ENCODE measurements around the gene MYOZ3. TPM values are rescaled to one million over a fixed set of nuclear protein-coding genes. Genes with fewer than 3 reads are reported as not detected.

MYOZ3 gene
- total and polyA plus RNA-seq, 2 donors (not counting 1 experiment from before 2014, with no cell fraction given): 0.04 TPM; not detected in 1

DNA sequence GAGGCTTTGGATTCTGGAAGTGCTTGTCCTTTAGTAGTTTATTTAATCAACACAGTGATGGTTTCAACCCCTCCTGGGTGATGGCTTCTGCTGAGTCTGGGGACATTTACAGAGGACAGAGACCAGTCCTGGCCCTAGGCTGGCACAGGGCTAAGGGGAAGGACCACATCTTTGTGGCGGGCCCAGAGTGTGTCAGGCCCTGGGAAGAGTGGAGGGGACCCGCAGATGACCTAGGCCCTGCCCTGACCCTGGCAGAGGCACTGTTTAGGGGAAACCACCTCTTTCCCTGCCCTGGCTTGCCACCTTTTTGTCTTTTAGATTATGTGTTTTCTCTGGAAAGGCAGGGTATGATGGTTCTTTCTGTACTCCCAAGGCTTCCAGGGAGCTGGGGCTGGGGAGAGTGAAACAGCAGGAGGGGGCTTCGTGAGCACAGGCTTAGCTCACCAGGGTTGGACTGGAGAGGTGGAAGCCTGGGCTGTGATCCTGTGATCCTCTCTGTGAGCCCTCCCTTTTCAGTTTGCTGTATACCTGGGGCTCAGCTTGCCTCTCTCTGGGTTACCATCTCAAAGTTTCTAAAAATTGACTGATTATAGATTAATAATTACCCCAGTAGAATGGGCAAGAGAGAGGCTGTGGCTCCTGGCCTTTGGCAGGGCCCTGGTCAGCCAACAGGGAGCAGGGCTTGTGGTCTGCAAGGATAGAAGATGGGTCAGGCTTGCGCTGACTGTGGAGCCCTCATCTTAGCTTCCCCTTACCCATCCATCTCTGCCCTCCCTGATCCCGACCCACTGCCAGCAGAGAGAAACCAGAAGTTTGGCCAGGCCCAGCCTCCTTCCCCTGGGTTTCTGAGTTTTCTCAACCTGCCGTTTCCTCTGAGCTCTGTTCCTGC lies 22.3 kb upstream of the MYOZ3 start:
- Histone ChIP-seq H3K36me3 (replicated peaks in 1 of 2; ENCODE audit: control extremely low read depth in 1 of 2, control insufficient read depth in 1 of 2, extremely low read depth in 1 of 2, insufficient read depth in 2 of 2, low read length in 1 of 2) (peaks cover 0 to 5% of the 10 kb centered on the region in 2 experiments), H3K4me1 (ENCODE audit: control insufficient read depth in 2 of 2, insufficient read depth in 2 of 2, low read length in 2 of 2) (no peaks in the 10 kb centered on the region), H4K20me1 (ENCODE audit: control insufficient read depth, insufficient read depth, low read length, poor library complexity, severe bottlenecking) (peaks cover 9% of the 10 kb centered on the region), H2AFZ (ENCODE audit: insufficient read depth, low read depth, low read length, poor library complexity, severe bottlenecking) (no peak overlapping the region), H3K4me3 (ENCODE audit: control extremely low read depth in 1 of 5, extremely low read depth in 1 of 5, insufficient read depth in 1 of 5, low read depth in 2 of 5, low read length in 4 of 5) (no peak overlapping the region), H3K27ac (ENCODE audit: low read length in 2 of 2) (no peak overlapping the region), H3K79me2 (ENCODE audit: control insufficient read depth, insufficient read depth, low read length) (no peaks in the 10 kb centered on the region), H3K9ac (ENCODE audit: low read length) (no peak overlapping the region), H3K9me3 (ENCODE audit: control extremely low read depth in 1 of 3, control insufficient read depth in 2 of 3, insufficient read depth in 1 of 3, low read length in 2 of 3) (no peaks in the 10 kb centered on the region), H3K27me3 (replicated peaks in 1 of 4; ENCODE audit: control extremely low read depth in 1 of 4, control insufficient read depth in 3 of 4, insufficient read depth in 4 of 4, low read length in 3 of 4) (no peaks in the 10 kb centered on the region), H3K4me2 (replicated peaks; ENCODE audit: low read depth, low read length, poor library complexity, severe bottlenecking) (no peak overlapping the region)
- Mint-ChIP-seq H3K4me3 (no peak overlapping the region), H3K27ac (no peak overlapping the region), H3K4me1 (peaks cover 7% of the 10 kb centered on the region), H3K9me3 (ENCODE audit: insufficient read depth) (no peaks in the 10 kb centered on the region), H3K27me3 (peaks cover 2% of the 10 kb centered on the region)
- ChIA-PET POLR2A (no interaction called here), CTCF (interaction anchor here (0.6 to 1.3 kb wide), 3 partner anchors 10 to 78 kb away, joined by 3 read pairs; no protein-coding TSS in a partner anchor)
- intact Hi-C loops (cut with micrococcal nuclease): no loop called here
- TF ChIP-seq EZH2 (IDR thresholded peaks at IDR 0.05; ENCODE audit: borderline replicate concordance, insufficient read depth, low read depth, low read length, poor library complexity, severe bottlenecking): no peak
- TF ChIP-seq, protein P1, sequence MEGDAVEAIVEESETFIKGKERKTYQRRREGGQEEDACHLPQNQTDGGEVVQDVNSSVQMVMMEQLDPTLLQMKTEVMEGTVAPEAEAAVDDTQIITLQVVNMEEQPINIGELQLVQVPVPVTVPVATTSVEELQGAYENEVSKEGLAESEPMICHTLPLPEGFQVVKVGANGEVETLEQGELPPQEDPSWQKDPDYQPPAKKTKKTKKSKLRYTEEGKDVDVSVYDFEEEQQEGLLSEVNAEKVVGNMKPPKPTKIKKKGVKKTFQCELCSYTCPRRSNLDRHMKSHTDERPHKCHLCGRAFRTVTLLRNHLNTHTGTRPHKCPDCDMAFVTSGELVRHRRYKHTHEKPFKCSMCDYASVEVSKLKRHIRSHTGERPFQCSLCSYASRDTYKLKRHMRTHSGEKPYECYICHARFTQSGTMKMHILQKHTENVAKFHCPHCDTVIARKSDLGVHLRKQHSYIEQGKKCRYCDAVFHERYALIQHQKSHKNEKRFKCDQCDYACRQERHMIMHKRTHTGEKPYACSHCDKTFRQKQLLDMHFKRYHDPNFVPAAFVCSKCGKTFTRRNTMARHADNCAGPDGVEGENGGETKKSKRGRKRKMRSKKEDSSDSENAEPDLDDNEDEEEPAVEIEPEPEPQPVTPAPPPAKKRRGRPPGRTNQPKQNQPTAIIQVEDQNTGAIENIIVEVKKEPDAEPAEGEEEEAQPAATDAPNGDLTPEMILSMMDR (IDR thresholded peaks at IDR 0.05): no peak
- 84% methylated on average over 5 of the region's 6 CpGs for WGBS (ENCODE audit: insufficient coverage)
- DNase-seq (no peak), ATAC-seq (ENCODE audit: low read depth) (no peak)

DNA sequence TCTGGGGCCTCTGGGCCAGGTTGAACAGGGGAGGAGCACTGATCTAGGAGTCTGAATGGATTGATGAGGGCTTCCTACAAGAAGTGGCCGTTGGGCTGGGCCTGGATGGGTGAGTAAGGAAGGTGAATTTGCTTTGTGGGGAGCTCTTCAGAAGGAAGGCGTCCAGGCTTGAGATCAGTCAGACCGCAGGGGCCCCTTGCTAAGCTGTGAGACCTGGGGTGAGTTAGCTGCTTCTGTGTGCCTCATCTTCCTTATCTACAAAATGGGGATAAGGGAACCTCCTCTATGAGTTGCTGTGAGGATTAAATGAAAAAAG lies 21.7 kb upstream of the MYOZ3 start:
- ChIA-PET CTCF (interaction anchor here (0.9 to 1.3 kb wide), 2 partner anchors 13 to 79 kb away, joined by 3 read pairs; no protein-coding TSS in a partner anchor), POLR2A (no interaction called here)
- ATAC-seq (ENCODE audit: low read depth) (no peak), DNase-seq (no peak)
- H3K27me3 ChIP-seq (replicated peaks in 1 of 4; ENCODE audit: control extremely low read depth in 1 of 4, control insufficient read depth in 3 of 4, insufficient read depth in 4 of 4, low read length in 3 of 4): no peaks in the 10 kb centered on the region
- H3K27me3 Mint-ChIP-seq: peaks cover 2% of the 10 kb centered on the region
- no peaks in the 10 kb centered on the region for H3K9me3 ChIP-seq (ENCODE audit: control extremely low read depth in 1 of 3, control insufficient read depth in 2 of 3, insufficient read depth in 1 of 3, low read length in 2 of 3)
- H3K4me2 ChIP-seq (replicated peaks; ENCODE audit: low read depth, low read length, poor library complexity, severe bottlenecking): no peak overlapping the region
- no peaks in the 10 kb centered on the region for H3K9me3 Mint-ChIP-seq (ENCODE audit: insufficient read depth)
- H3K27ac ChIP-seq (ENCODE audit: low read length in 2 of 2): no peak overlapping the region
- H3K36me3 ChIP-seq (replicated peaks in 1 of 2; ENCODE audit: control extremely low read depth in 1 of 2, control insufficient read depth in 1 of 2, extremely low read depth in 1 of 2, insufficient read depth in 2 of 2, low read length in 1 of 2): peaks cover 0 to 5% of the 10 kb centered on the region in 2 experiments
- H3K27ac Mint-ChIP-seq: no peak overlapping the region
- H3K79me2 ChIP-seq (ENCODE audit: control insufficient read depth, insufficient read depth, low read length): no peaks in the 10 kb centered on the region
- TF ChIP-seq, protein P1 (IDR thresholded peaks at IDR 0.05): no peak
- no peak for TF ChIP-seq EZH2 (IDR thresholded peaks at IDR 0.05; ENCODE audit: borderline replicate concordance, insufficient read depth, low read depth, low read length, poor library complexity, severe bottlenecking)
- 100% methylated on average over 1 of the region's 3 CpGs for WGBS (ENCODE audit: insufficient coverage)
- H2AFZ ChIP-seq (ENCODE audit: insufficient read depth, low read depth, low read length, poor library complexity, severe bottlenecking): no peak overlapping the region
- H4K20me1 ChIP-seq (ENCODE audit: control insufficient read depth, insufficient read depth, low read length, poor library complexity, severe bottlenecking): peaks cover 10% of the 10 kb centered on the region
- no peak overlapping the region for H3K4me3 Mint-ChIP-seq
- intact Hi-C loops (cut with micrococcal nuclease): no loop called here
- H3K4me1 ChIP-seq (ENCODE audit: control insufficient read depth in 2 of 2, insufficient read depth in 2 of 2, low read length in 2 of 2): no peaks in the 10 kb centered on the region
- peaks cover 7% of the 10 kb centered on the region for H3K4me1 Mint-ChIP-seq
- H3K9ac ChIP-seq (ENCODE audit: low read length): no peak overlapping the region
- no peak overlapping the region for H3K4me3 ChIP-seq (ENCODE audit: control extremely low read depth in 1 of 5, extremely low read depth in 1 of 5, insufficient read depth in 1 of 5, low read depth in 2 of 5, low read length in 4 of 5)

Data from B cell (primary cell).